ENCODE data around the gene GNAT3.

GNAT3 gene

GRCh38 chr7:80496586-80496985 is 15.3 kb downstream of the GNAT3 start:
- TF ChIP-seq CTCF (IDR thresholded peaks at IDR 0.05; ENCODE audit: low read length, missing control alignments) = no peak
- H3K4me3 ChIP-seq (replicated peaks; ENCODE audit: low read depth, low read length) = no peak overlapping the region
- no peak for DNase-seq (ENCODE audit: low read depth)

GRCh38 chr7:80493121-80493849 is 18.6 kb downstream of the GNAT3 start:
- no peak overlapping the region for H3K4me3 ChIP-seq (replicated peaks; ENCODE audit: low read depth, low read length)
- no peak for TF ChIP-seq CTCF (IDR thresholded peaks at IDR 0.05; ENCODE audit: low read length, missing control alignments)
- no peak for DNase-seq (ENCODE audit: low read depth)

- H3K4me3 ChIP-seq (replicated peaks; ENCODE audit: low read depth, low read length) = no peak overlapping the region
- TF ChIP-seq CTCF (IDR thresholded peaks at IDR 0.05; ENCODE audit: low read length, missing control alignments) = no peak
- DNase-seq (ENCODE audit: low read depth) = no peak
These were observed 20.4 kb downstream of the GNAT3 start for GRCh38 chr7:80491462-80491861.

- no peak for TF ChIP-seq CTCF (IDR thresholded peaks at IDR 0.05; ENCODE audit: low read length, missing control alignments)
- no peak overlapping the region for H3K4me3 ChIP-seq (replicated peaks; ENCODE audit: low read depth, low read length)
- no peak for DNase-seq (ENCODE audit: low read depth)
These were observed 23.0 kb downstream of the GNAT3 start for GRCh38 chr7:80488851-80489370.

- no peak for DNase-seq (ENCODE audit: low read depth)
- TF ChIP-seq CTCF (IDR thresholded peaks at IDR 0.05; ENCODE audit: low read length, missing control alignments) = no peak
- H3K4me3 ChIP-seq (replicated peaks; ENCODE audit: low read depth, low read length) = no peak overlapping the region
These were observed 23.5 kb downstream of the GNAT3 start for GRCh38 chr7:80488406-80488805.

- no peak overlapping the region for H3K4me3 ChIP-seq (replicated peaks; ENCODE audit: low read depth, low read length)
- no peak for TF ChIP-seq CTCF (IDR thresholded peaks at IDR 0.05; ENCODE audit: low read length, missing control alignments)
- DNase-seq (ENCODE audit: low read depth) = no peak
These were observed 26.1 kb downstream of the GNAT3 start for GRCh38 chr7:80485721-80486120.

GRCh38 chr7:80482950-80483349 is 28.9 kb downstream of the GNAT3 start:
- no peak for DNase-seq (ENCODE audit: low read depth)
- TF ChIP-seq CTCF (IDR thresholded peaks at IDR 0.05; ENCODE audit: low read length, missing control alignments) = no peak
- no peak overlapping the region for H3K4me3 ChIP-seq (replicated peaks; ENCODE audit: low read depth, low read length)
